Stimulated activated CD4-positive, alpha-beta T cell treated with anti-CD3 and anti-CD28 coated beads, Interleukin-2, amount 100 ng/mL, for 24 hours (primary cell): Measurements from ENCODE around the gene IDH1.
"Not testable (repeated sequence)": the region's sequence is repeated elsewhere in the genome, so short reads cannot be mapped to it uniquely, and the experiment has no call there.

Experiments
- DNase-seq, 2 donors: peaks; one replicate each; pipeline ENCODE4 v3.0.0-alpha.2; 2020

The IDH1 gene

GRCh38 chr2:208256192-208256782 is 1.4 kb upstream of the IDH1 start:
- no peak for DNase-seq

- no peak for DNase-seq
These were observed 761 bp upstream of the IDH1 start for GRCh38 chr2:208255557-208256106.

- DNase-seq = peak; percentile 84 to 85
These were observed 577 bp downstream of the IDH1 start for GRCh38 chr2:208254118-208254870.

- DNase-seq = no peak
These were observed 1.2 kb downstream of the IDH1 start for GRCh38 chr2:208253600-208254117.

- DNase-seq = no peak
These were observed 2.0 kb downstream of the IDH1 start for GRCh38 chr2:208252716-208253492.

GRCh38 chr2:208251098-208251497 is 3.8 kb downstream of the IDH1 start:
- DNase-seq = no peak

GRCh38 chr2:208250388-208250787 is 4.5 kb downstream of the IDH1 start:
- no peak for DNase-seq

GRCh38 chr2:208249296-208249695 is 5.6 kb downstream of the IDH1 start:
- no peak for DNase-seq

- no peak for DNase-seq
These were observed 6.3 kb downstream of the IDH1 start for GRCh38 chr2:208248601-208249000.

- DNase-seq = no peak
These were observed 9.1 kb downstream of the IDH1 start for GRCh38 chr2:208245746-208246145.

- no peak for DNase-seq
These were observed 10.4 kb downstream of the IDH1 start for GRCh38 chr2:208244422-208244821.

GRCh38 chr2:208240619-208241209 is 14.2 kb downstream of the IDH1 start:
- DNase-seq = no peak

- no peak for DNase-seq
These were observed 14.9 kb downstream of the IDH1 start for GRCh38 chr2:208239770-208240493.

- DNase-seq = no peak
These were observed 19.0 kb downstream of the IDH1 start for GRCh38 chr2:208235860-208236259.

GRCh38 chr2:208234786-208235185 is 20.1 kb downstream of the IDH1 start:
- DNase-seq = no peak

GRCh38 chr2:208228476-208228875 is 26.4 kb downstream of the IDH1 start:
- DNase-seq = no peak

- DNase-seq = no peak
These were observed 27.2 kb downstream of the IDH1 start for GRCh38 chr2:208227581-208228232.

- no peak for DNase-seq
These were observed 30.1 kb downstream of the IDH1 start for GRCh38 chr2:208224802-208225201.

- DNase-seq = no peak
These were observed 32.5 kb downstream of the IDH1 start for GRCh38 chr2:208222351-208222750.

- DNase-seq = not testable (repeated sequence)
These were observed 33.0 kb downstream of the IDH1 start for GRCh38 chr2:208221873-208222272.

GRCh38 chr2:208210688-208211451 is 44.0 kb downstream of the IDH1 start:
- DNase-seq = no peak
